GM10248 (cell line): ENCODE results near the gene SLC38A7.
A peak's percentile ranks its signal among the peaks of the same experiment; 100 is the strongest.

Source experiments
- CTCF ChIA-PET: fragments of 300-600 bp; sonication (Branson Sonifier 250); formaldehyde crosslinking; extraction: SDS; loops from one replicate; lab custom pipeline; 2021; ENCODE audit warnings: antibody characterized with exemption; lab: Yijun Ruan, JAX
- POLR2A ChIA-PET: fragments of 350-650 bp; sonication (Branson Sonifier 250); formaldehyde crosslinking; extraction: SDS; loops from one replicate; lab custom pipeline; 2020; ENCODE audit warnings: antibody characterized with exemption; lab: Yijun Ruan, JAX
- DNase-seq: peaks from one replicate; pipeline ENCODE4 v3.0.0; 2012; ENCODE audit errors: extremely low spot score
- CTCF ChIP-seq: IDR thresholded peaks from 2 replicates; pipeline ENCODE4 v1.5.1; 2012; ENCODE audit warnings: mild to moderate bottlenecking, low read depth; ENCODE audit errors: extremely low read depth, missing control alignments, control extremely low read depth

SLC38A7 gene

DNA sequence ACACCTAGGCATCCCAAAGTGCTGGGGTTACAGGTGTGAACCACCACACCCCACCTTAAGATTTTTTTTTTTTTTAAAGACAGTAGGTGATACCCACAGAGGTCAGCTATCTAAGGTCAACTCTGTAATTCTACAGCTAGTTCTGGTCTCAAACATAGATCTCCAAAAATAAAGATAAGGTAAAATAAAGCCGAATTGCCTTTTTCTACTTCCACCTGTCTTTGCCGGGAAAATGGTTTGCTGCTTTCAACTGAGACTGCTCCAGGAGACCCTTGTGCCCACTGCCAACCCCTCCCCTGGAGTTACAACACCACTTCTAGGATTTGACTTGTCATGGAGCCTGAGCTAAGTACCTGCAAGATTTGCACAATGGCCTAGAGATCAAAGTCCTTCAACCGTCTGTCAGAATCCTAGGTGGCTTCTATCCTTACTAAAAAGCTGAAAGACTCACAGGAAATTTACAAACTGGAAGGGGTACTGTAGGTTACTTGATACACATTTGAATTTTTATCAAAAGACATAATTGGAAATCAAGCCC is 50.2 kb downstream of the SLC38A7 start:
- CTCF ChIA-PET, result interaction anchor here (1.2 kb wide), 1 partner anchor 27 kb away, joined by 4 read pairs; no protein-coding TSS in a partner anchor
- TF ChIP-seq CTCF, result no peak
- DNase-seq, result no peak
- POLR2A ChIA-PET, result no interaction called here

GRCh38 chr16:58629733-58630640 is 54.6 kb downstream of the SLC38A7 start, which contains the start of gene CNOT1:
Gene CNOT1 (minus strand): TSS chr16:58629826. CDS start chr16:58599337, 30,489 bp downstream.
- CTCF ChIA-PET, result no interaction called here
- TF ChIP-seq CTCF, result no peak
- POLR2A ChIA-PET, result interaction anchor here (0.6 kb wide), 1 partner anchor 112 kb away, joined by 3 read pairs; no protein-coding TSS in a partner anchor
- peak; percentile 94 for DNase-seq

DNA sequence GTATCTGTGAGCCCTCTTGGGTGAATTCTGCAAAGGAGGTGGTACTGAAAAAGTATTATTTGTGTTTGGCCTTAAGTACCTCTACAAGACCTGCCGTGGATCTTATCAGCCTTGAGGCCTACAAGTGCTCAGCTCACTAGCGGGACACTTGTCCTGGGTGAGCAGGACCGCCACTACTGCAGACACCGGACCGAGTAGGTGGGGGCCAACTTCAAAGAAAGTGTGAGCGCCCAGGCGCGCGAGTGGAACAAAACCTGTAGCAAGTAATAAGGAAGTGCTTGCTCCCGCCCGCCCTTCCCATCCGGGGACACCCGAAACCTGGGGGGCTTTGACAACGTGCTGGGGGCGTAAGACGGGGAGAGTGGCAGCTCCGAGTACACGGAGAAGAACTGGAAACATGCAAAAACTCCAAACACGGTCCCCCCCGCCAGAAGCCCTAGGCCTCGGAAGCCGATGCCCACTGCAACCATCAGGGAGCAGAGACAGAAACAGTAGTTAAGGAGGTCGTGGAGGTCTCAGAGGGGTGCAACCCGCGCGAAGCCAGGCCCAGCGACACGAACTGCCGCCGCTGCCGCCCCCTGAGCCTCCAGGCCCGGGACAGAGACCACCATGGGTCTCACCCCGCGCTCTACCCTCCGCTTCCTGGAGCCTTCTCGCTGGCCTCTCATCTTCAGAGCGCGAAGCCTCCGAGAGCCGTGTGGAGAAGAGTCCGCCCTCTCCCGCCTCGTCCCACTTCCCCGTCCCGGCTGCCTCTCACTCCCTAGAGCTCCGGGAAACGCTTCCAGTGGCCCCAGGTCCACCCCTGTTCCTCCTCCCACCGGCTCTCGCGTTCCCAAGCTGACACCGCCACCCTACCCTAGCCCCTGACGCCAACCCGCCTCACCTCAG is 55.5 kb downstream of the SLC38A7 start:
- POLR2A ChIA-PET, result no interaction called here
- DNase-seq, result no peak
- CTCF ChIA-PET, result no interaction called here
- TF ChIP-seq CTCF, result no peak

GRCh38 chr16:58624209-58624608 is 60.4 kb downstream of the SLC38A7 start:
- DNase-seq, result no peak
- no peak for TF ChIP-seq CTCF
- POLR2A ChIA-PET, result no interaction called here
- CTCF ChIA-PET, result interaction anchor here (1.1 kb wide), 1 partner anchor 16 kb away, joined by 3 read pairs; no protein-coding TSS in a partner anchor

DNA sequence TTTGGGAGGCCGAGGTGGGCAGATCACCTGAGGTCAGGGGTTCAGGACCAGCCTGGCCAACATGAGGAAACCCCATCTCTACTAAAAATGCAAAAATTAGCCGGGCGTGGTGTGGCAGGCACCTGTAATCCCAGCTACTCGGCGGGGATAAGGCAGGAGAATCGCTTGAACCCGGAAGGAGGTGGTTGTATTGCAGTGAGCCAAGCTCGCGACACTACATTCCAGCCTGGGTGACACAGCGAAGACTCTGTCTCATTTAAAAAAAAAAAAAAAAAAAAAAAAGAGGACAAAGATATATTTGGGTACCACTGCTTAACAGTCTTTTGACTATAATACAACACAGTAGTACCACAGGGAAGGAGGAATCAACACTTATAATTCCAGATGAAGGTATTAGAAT is 64.2 kb downstream of the SLC38A7 start:
- CTCF ChIA-PET, result no interaction called here
- TF ChIP-seq CTCF, result no peak
- DNase-seq, result no peak
- POLR2A ChIA-PET, result no interaction called here

DNA sequence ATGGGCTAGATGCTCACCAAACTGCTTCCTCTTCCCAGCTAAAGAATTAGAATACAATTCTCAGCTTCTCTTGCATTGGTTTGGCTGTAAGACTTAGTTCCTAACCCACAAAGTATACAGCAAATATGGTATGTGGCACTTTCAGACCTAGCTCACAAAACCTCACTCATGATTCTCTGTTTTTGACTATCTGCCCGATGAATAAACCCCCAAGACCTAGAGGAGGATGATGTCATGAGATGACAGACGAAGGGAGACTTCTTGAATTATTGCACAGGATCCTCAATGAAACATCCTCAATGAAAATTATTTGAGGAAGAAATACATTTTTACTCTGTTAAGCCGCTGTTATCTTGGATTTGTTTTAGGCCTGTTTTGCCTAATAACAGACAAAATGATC is 69.3 kb downstream of the SLC38A7 start:
- CTCF ChIA-PET, result no interaction called here
- DNase-seq, result no peak
- TF ChIP-seq CTCF, result no peak
- POLR2A ChIA-PET, result no interaction called here
